ENCODE measurements around the gene CHD5.

- no peak for TF ChIP-seq CTCF (IDR thresholded peaks at IDR 0.05)
- no peak for TF ChIP-seq POLR2A (IDR thresholded peaks at IDR 0.05; ENCODE audit: low read depth)
These were observed 16.7 kb downstream of the CHD5 start for GRCh38 chr1:6163191-6163972.

Data from esophagus muscularis mucosa (tissue), 3 donors.